Tibial artery (tissue), 4 donors: ENCODE measurements around the gene RECQL5.

Experiments used
- DNase-seq, 2 donors: peaks; one replicate each; pipeline ENCODE4 v3.0.0-alpha.2; 2019
- H3K27ac ChIP-seq, 2 donors: fragments of 200-600 bp; sonication (generic) in 1 of 2; 1 replicate in 1 of 2; 2 replicates in 1 of 2; pipeline ENCODE4 v1.5.1; 2018 to 2019; ENCODE audit warnings: mild to moderate bottlenecking in 1 of 2
- H3K27me3 ChIP-seq, 2 donors: fragments of 200-600 bp; sonication (generic) in 1 of 2; one replicate each; pipeline versions ENCODE4 v1.5.1 to v1.6.0; 2016 to 2019
- H3K36me3 ChIP-seq, 3 donors: fragments of 200-600 bp; sonication (generic) in 2 of 3; one replicate each; pipeline ENCODE4 v1.5.1; 2016 to 2019; ENCODE audit warnings: mild to moderate bottlenecking in 2 of 3
- H3K4me1 ChIP-seq, 4 donors: fragments of 200-600 bp; sonication (generic) in 2 of 4; 1 replicate in 3 of 4; 2 replicates in 1 of 4; pipeline ENCODE4 v1.5.1; 2016 to 2019
- H3K4me3 ChIP-seq, 2 donors: fragments of 200-600 bp; sonication (generic) in 1 of 2; 1 replicate in 1 of 2; 2 replicates in 1 of 2; pipeline ENCODE4 v1.5.1; 2018 to 2019; ENCODE audit warnings: mild to moderate bottlenecking in 2 of 2
- H3K9me3 ChIP-seq, 3 donors: fragments of 200-600 bp; sonication (generic) in 1 of 3; one replicate each; pipeline ENCODE4 v1.5.1; 2016 to 2019
- intact Hi-C: fragments of 100-400 bp; cut with DNase I; formaldehyde crosslinking; loops from one replicate; pipeline ENCODE4 v1.15.0; 2023; ENCODE audit warnings: low total_unique reads
- TF ChIP-seq, protein P1 (sequence below), 2 experiments: fragments of 200-600 bp in 1 of 2; fragments of 450-650 bp in 1 of 2; IDR thresholded peaks; one replicate each; pipeline ENCODE4 v1.5.1; 2017 to 2019; ENCODE audit warnings: antibody characterized with exemption in 2 of 2, mild to moderate bottlenecking in 1 of 2, moderate library complexity in 1 of 2

RECQL5 gene

GRCh38 chr17:75611851-75612429 is 55.0 kb downstream of the RECQL5 start:
- TF ChIP-seq, protein P1, sequence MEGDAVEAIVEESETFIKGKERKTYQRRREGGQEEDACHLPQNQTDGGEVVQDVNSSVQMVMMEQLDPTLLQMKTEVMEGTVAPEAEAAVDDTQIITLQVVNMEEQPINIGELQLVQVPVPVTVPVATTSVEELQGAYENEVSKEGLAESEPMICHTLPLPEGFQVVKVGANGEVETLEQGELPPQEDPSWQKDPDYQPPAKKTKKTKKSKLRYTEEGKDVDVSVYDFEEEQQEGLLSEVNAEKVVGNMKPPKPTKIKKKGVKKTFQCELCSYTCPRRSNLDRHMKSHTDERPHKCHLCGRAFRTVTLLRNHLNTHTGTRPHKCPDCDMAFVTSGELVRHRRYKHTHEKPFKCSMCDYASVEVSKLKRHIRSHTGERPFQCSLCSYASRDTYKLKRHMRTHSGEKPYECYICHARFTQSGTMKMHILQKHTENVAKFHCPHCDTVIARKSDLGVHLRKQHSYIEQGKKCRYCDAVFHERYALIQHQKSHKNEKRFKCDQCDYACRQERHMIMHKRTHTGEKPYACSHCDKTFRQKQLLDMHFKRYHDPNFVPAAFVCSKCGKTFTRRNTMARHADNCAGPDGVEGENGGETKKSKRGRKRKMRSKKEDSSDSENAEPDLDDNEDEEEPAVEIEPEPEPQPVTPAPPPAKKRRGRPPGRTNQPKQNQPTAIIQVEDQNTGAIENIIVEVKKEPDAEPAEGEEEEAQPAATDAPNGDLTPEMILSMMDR (IDR thresholded peaks at IDR 0.05) = no peak
- H3K27me3 ChIP-seq = no peaks in the 10 kb centered on the region
- no peaks in the 10 kb centered on the region for H3K9me3 ChIP-seq
- H3K4me1 ChIP-seq = no peaks in the 10 kb centered on the region
- H3K4me3 ChIP-seq = no peak overlapping the region
- peaks cover 0 to 63% (median 44%) of the 10 kb centered on the region in 3 donors for H3K36me3 ChIP-seq
- intact Hi-C loops = no loop called here
- no peak overlapping the region for H3K27ac ChIP-seq
- DNase-seq = no peak

DNA sequence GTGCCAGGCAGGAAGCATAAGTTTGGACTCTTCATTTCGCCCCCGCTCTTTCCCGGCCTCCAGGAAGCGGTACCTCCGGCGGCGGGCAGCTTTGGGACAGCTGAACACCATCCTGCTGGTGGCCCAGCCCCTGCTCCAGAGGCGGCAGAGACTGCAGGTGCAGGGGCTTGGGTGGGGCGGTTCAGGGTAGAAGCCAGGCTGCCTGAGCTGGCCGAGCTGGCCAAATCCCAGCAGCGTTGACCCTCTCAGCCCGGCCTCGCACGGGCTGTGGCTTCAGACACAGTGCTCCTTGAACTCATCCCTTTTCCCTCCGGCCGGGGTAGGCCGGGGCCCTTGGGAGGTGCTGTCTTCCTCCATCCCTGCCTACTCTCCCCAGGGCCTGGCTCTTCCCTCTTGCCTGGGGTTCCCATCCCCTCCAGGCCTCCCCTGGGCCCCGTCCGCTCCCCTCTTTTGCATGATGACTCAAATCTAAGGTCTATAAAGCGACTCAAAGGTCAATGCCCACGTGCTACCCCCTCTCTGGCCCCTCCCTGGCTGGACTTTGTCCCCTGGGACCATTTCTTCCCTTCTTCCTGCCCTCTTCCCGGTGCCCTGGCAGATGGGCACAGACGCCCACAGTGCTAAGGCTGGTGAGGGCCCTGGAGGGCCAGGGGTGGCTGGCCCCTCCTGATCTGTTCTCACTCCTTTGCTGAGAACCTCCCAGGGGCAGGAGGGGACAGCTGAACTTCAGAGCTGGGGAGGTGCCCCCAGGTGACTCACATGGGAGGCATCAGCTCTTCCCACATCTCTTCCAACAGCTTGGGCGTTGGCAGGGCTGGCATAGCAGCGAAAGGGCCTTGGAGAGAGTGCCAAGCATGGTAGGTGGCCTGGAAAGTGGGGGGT is 56.6 kb downstream of the RECQL5 start:
- H3K36me3 ChIP-seq = peaks cover 0 to 48% (median 28%) of the 10 kb centered on the region in 3 donors
- DNase-seq = no peak
- no peak overlapping the region for H3K4me3 ChIP-seq
- intact Hi-C loops = no loop called here
- no peak overlapping the region for H3K27ac ChIP-seq
- TF ChIP-seq, protein P1 (IDR thresholded peaks at IDR 0.05) = no peak
- H3K27me3 ChIP-seq = no peaks in the 10 kb centered on the region
- no peaks in the 10 kb centered on the region for H3K9me3 ChIP-seq
- no peaks in the 10 kb centered on the region for H3K4me1 ChIP-seq

- DNase-seq = no peak
- Histone ChIP-seq H3K27ac (no peak overlapping the region), H3K36me3 (peaks cover 0 to 22% (median 5%) of the 10 kb centered on the region in 3 donors), H3K4me3 (no peak overlapping the region), H3K4me1 (no peaks in the 10 kb centered on the region), H3K9me3 (no peaks in the 10 kb centered on the region), H3K27me3 (no peaks in the 10 kb centered on the region)
- intact Hi-C loops = no loop called here
- TF ChIP-seq, protein P1 (IDR thresholded peaks at IDR 0.05) = no peak
Measured at GRCh38 chr17:75607086-75607485, 59.9 kb downstream of the RECQL5 start.

- H3K4me1 ChIP-seq = no peaks in the 10 kb centered on the region
- H3K9me3 ChIP-seq = no peaks in the 10 kb centered on the region
- TF ChIP-seq, protein P1 (IDR thresholded peaks at IDR 0.05) = no peak
- intact Hi-C loops = no loop called here
- no peak for DNase-seq
- no peak overlapping the region for H3K27ac ChIP-seq
- no peaks in the 10 kb centered on the region for H3K27me3 ChIP-seq
- no peak overlapping the region for H3K4me3 ChIP-seq
- H3K36me3 ChIP-seq = peaks cover 0 to 16% (median 5%) of the 10 kb centered on the region in 3 donors
Measured at GRCh38 chr17:75605790-75606189, 61.2 kb downstream of the RECQL5 start.

GRCh38 chr17:75604034-75604695 is 62.8 kb downstream of the RECQL5 start:
- no peak overlapping the region for H3K4me3 ChIP-seq
- no peaks in the 10 kb centered on the region for H3K27me3 ChIP-seq
- no peaks in the 10 kb centered on the region for H3K4me1 ChIP-seq
- H3K9me3 ChIP-seq = no peaks in the 10 kb centered on the region
- intact Hi-C loops = no loop called here
- TF ChIP-seq, protein P1 (IDR thresholded peaks at IDR 0.05) = no peak
- DNase-seq = no peak
- H3K27ac ChIP-seq = no peak overlapping the region
- peaks cover 0 to 7% (median 0%) of the 10 kb centered on the region in 3 donors for H3K36me3 ChIP-seq
